GM19324 (cell line): Measurements from ENCODE around the gene ANGPTL1.
"Not testable (repeated sequence)": the region's sequence is repeated elsewhere in the genome, so short reads cannot be mapped to it uniquely, and the experiment has no call there.

Experiments
- ATAC-seq: cut with Tn5 transposase; IDR thresholded peaks from one replicate; pipeline ENCODE4 v1.9.1; 2021; ENCODE audit warnings: mild to moderate bottlenecking, moderate library complexity; ENCODE audit not compliant: unreplicated experiment, low FRiP score

The ANGPTL1 gene

DNA sequence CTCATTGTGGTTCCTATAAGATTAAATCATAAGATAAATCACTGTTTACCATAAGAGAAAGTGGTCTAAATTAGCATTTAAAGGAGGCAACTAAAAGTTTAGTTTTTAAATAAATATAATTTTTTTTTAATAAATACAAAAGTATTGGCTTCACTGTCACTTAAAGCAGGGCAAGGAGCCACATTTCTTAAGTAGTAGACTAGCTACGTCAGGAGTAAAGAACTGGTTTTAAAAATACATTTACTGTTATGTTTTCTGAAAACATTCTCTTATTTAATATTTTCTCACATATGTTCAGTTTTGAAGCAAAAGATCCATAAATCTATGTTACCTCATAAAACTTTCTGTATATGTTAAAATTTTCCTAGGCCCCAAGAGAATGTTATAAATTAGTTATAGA is 2.2 kb downstream of the ANGPTL1 start:
- ATAC-seq, result no peak

GRCh38 chr1:178867670-178868069 is 3.2 kb downstream of the ANGPTL1 start:
- ATAC-seq, result no peak

DNA sequence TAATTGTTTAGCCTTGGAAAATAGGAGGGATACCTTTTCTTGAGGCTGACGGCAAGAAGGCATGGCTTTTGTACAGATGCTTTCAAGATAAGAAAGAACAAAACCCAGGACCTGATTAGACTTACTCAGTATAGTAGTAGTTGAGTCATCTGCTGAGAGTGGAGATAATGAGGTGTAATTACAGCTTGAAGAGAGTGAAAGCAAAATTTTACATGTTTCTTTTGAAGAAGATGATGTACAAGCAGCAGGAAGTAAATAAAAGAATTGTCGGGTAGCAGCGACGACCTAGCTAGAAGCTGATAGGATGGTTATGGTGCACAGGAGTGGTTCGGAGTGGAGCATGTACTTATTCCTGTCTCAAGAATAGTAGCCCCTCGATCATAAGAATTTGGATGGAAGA is 6.6 kb downstream of the ANGPTL1 start:
- ATAC-seq, result no peak

- no peak for ATAC-seq
These were observed 8.0 kb downstream of the ANGPTL1 start for GRCh38 chr1:178862864-178863263.

DNA sequence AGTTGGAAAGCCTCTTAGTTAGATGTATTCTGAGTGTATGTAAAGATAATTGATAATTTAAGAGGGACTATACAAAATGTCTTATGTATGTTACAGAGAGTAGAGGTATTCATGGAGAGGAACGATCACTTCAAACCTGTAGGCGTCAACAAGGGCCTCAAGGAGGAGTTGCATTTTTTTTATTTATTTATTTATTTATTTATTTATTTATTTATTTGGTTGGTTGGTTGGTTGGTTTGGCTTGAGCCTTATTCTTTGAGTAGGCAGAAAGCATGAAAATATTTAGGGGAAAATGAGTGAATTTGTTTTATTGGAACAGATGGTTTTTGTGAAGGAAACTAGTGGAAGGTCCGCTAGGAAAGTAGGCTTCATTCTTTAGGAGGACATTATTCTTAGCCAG is 8.5 kb downstream of the ANGPTL1 start:
- ATAC-seq, result no peak

DNA sequence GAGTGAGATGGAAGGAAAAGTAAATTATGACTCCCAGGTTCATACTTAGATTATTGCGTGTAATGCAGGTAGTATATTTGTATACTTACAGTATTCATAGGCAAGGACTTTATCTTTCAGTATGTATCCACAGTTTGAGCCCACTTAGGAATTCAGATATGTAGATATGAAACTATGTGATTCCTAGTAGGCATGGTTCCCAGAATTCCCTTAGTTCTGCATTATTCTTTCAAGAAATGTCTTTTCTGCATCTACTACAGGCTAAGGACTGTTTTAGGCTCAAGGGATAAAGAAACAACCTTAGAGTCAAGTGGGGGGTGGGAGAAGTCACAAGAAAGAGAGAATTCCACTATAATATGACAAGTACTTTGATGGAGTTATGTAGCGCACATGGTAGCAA is 13.8 kb downstream of the ANGPTL1 start:
- ATAC-seq, result no peak

DNA sequence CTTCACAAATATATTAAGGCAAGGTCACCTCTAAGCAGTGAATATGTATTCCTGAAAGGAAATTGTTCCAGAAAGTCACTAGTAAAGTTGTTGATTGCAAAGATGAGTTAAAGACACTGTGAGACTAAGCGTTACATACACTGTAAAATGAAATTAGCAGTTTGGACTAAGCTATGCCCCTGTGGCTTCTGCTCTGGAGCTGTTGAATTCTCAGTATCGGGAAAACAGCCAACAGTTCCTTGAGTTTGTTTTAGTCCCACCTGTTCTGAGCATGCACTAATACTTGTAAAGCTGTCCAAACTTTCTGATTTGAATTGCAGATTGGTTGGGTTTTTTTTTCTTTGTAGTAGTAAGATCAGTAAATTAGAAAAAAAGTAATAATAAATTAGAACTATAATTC is 21.0 kb downstream of the ANGPTL1 start:
- no peak for ATAC-seq

DNA sequence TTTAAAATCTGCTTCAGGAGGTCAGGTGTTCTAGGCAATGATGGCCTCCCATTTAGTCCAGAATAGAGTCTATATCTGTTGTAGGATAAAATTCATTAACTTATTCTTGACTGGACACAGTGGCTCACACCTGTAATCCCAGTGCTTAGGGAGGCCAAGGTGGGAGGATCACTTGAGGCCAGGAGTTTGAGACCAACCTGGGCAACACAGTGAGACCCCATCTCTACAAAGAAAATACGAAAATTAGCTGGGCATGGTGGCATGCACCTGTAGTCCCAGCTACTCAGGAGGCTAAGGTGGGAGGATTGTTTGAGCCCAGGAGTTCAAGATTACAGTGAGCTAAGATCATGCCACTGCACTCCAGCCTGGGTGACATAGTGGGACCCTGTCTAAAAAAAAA is 23.0 kb downstream of the ANGPTL1 start:
- not testable (repeated sequence) for ATAC-seq

DNA sequence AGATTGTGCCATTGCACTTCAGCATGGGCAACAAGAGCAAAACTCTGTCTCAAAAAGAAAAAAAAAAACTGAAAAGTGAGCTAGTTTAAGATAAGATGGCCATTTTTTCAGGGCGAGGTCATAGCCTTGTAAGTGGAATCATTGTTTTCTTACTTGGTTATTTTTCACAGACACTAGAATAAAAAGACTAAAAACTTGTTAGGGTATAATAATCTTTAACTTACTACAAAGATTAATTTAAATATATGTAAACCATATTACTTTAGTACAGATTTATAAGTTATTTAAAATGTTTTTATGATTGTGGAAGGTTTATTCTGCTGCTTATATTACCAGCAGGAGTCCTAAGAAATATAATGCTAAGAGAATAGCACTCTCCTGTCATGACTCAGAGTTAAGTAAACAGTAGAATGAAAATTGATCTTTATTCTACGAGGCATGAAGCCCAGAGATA is 23.5 kb downstream of the ANGPTL1 start:
- no peak for ATAC-seq

GRCh38 chr1:178846306-178846705 is 24.6 kb downstream of the ANGPTL1 start:
- ATAC-seq, result no peak

DNA sequence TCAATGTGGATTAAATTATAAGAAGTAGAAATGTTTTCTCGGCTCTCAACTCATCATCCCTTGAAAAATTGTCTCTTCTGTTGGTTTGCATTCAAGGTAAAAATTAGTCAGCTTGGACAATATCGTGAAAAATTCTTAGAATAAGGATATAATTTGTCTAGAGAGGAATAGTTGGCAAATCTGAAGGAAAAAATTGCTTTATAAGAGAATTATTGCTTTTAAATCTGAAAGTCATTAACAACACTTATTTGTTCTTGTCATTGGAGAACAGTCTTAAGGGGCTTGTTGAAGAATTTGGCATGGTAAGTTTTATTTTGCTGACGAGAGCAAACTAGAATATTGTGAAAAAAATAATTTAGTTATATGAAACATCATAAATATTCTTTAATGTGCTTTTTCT is 26.4 kb downstream of the ANGPTL1 start:
- ATAC-seq, result no peak

GRCh38 chr1:178825167-178825566 is 45.7 kb downstream of the ANGPTL1 start:
- ATAC-seq, result no peak

- no peak for ATAC-seq
These were observed 49.6 kb downstream of the ANGPTL1 start for GRCh38 chr1:178821134-178821866.

DNA sequence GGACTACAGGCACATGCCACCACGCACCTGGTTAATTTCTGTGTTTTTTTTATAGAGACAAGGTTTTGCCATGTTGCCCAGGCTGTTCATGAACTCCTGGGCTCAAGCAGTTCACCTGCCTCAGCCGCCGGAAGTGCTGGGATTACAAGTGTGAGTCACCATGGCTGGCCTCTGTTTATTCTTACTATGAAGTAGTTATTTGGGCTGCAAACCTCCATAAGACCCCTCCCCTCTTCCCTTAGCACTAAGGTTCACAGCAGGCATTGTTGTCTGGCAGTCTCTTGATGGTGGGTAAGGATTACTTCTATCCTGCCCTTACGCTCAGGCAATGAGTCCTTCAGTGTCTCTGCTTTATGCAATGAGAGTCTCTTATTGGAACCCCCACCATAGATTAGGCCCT is 51.8 kb downstream of the ANGPTL1 start:
- no peak for ATAC-seq

GRCh38 chr1:178818416-178818815 is 52.5 kb downstream of the ANGPTL1 start:
- ATAC-seq, result no peak

DNA sequence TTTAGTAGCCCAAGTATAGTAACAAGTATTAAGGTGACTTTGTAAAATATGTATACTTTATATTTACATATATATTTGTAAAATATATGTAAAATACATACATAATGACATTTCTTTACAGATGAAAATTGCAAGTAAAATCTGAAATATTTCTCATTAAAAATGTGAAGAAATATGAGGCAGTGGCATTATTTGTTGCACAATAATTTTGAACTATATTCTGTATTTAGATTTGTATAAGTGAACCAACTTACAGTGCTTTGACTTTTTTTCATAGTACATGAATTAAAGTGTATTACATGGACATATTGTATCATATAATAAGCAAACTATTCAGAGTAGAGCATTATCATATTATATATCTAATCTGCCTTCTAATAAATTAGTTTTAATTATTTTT is 60.3 kb downstream of the ANGPTL1 start:
- ATAC-seq, result no peak

GRCh38 chr1:178808529-178808928 is 62.3 kb downstream of the ANGPTL1 start:
- no peak for ATAC-seq

GRCh38 chr1:178806665-178807300 is 64.1 kb downstream of the ANGPTL1 start:
- no peak for ATAC-seq

- no peak for ATAC-seq
These were observed 68.0 kb downstream of the ANGPTL1 start for GRCh38 chr1:178802873-178803272.
